AG09309 (cell line): ENCODE results near the gene GTF2F1.

ENCODE experiments used
- DNase-seq: peaks from one replicate; pipeline ENCODE4 v3.0.0-alpha.2; 2010; ENCODE audit warnings: low read depth
- H3K4me3 ChIP-seq: 2 replicates; pipeline ENCODE4 v1.5.1; 2011; ENCODE audit warnings: mild to moderate bottlenecking, low read depth, low read length, moderate library complexity; ENCODE audit not compliant: control insufficient read depth
- CTCF ChIP-seq: IDR thresholded peaks from 2 replicates; pipeline ENCODE4 v1.5.1; 2011; ENCODE audit warnings: mild to moderate bottlenecking, low read depth, low read length, inconsistent platforms; ENCODE audit not compliant: insufficient read depth, control insufficient read depth; ENCODE audit errors: missing control alignments

The GTF2F1 gene

GRCh38 chr19:6383188-6383587, 9.8 kb downstream of the GTF2F1 start:
- no peak for DNase-seq
- H3K4me3 ChIP-seq, result no peak overlapping the region
- no peak for TF ChIP-seq CTCF

- H3K4me3 ChIP-seq, result no peak overlapping the region
- no peak for TF ChIP-seq CTCF
- DNase-seq, result no peak
These were observed 11.8 kb downstream of the GTF2F1 start for GRCh38 chr19:6381030-6381750.

- TF ChIP-seq CTCF, result no peak
- no peak for DNase-seq
- no peak overlapping the region for H3K4me3 ChIP-seq
These were observed 13.2 kb downstream of the GTF2F1 start for GRCh38 chr19:6379744-6380143.

- DNase-seq, result no peak
- no peak overlapping the region for H3K4me3 ChIP-seq
- no peak for TF ChIP-seq CTCF
These were observed 14.5 kb downstream of the GTF2F1 start for GRCh38 chr19:6378486-6378885.

- TF ChIP-seq CTCF, result no peak
- no peak for DNase-seq
- H3K4me3 ChIP-seq, result no peak overlapping the region
These were observed 14.9 kb downstream of the GTF2F1 start for GRCh38 chr19:6378041-6378440.

GRCh38 chr19:6376512-6377190, 16.3 kb downstream of the GTF2F1 start:
- DNase-seq, result no peak
- TF ChIP-seq CTCF, result no peak
- H3K4me3 ChIP-seq, result no peak overlapping the region
